ENCODE results near the gene OVCH1. TPM values are rescaled to one million over a fixed set of nuclear protein-coding genes. Genes with fewer than 3 reads are reported as not detected.

Gene OVCH1
- total RNA-seq, 2 experiments from 2014 or later, result not detected

DNA sequence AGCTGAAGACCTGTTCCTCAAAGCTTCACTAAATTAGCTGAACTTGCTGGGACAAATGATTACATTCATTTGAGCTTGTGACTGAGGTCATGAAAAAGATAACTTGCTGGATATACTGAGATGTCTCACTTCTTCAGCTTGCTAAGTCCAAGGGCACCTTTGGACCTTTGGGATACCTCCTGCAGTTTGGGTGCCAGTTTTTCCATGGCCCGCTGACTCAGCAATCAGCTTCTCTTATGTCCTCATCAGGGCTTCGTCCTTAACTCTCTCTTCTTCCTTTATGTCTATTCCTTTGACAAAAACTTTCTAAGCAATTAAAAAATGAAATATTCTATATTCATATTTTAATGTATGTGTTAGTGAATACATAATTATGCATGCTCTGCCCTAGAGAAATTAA lies 45.6 kb downstream of the OVCH1 start:
- Histone ChIP-seq H3K4me3 (ENCODE audit: low read depth, low read length, poor library complexity, severe bottlenecking) (no peak overlapping the region), H2AFZ (ENCODE audit: low read length) (no peak overlapping the region), H3K36me3 (ENCODE audit: insufficient read depth, low read length) (no peaks in the 10 kb centered on the region), H3K79me2 (ENCODE audit: insufficient read depth, low read depth, low read length) (no peaks in the 10 kb centered on the region), H3K4me2 (ENCODE audit: low read length) (no peak overlapping the region), H3K4me1 (ENCODE audit: insufficient read depth, low read length, poor library complexity, severe bottlenecking) (no peaks in the 10 kb centered on the region), H4K20me1 (ENCODE audit: insufficient read depth, low read length) (no peaks in the 10 kb centered on the region), H3K9me2 (ENCODE audit: insufficient read depth, low read length) (no peaks in the 10 kb centered on the region), H3K27ac (ENCODE audit: low read depth, low read length, poor library complexity, severe bottlenecking) (no peak overlapping the region), H3K9me3 (ENCODE audit: low read length) (no peaks in the 10 kb centered on the region)
- ChIA-PET CTCF (ENCODE audit: unreplicated experiment) (no interaction called here), POLR2A (no interaction called here)
- intact Hi-C loops (cut with micrococcal nuclease; ENCODE audit: unreplicated experiment), result no loop called here
- TF ChIP-seq EZH2phosphoT487 (IDR thresholded peaks at IDR 0.05; ENCODE audit: borderline replicate concordance, low read depth, low read length), result no peak
- TF ChIP-seq, protein P1, sequence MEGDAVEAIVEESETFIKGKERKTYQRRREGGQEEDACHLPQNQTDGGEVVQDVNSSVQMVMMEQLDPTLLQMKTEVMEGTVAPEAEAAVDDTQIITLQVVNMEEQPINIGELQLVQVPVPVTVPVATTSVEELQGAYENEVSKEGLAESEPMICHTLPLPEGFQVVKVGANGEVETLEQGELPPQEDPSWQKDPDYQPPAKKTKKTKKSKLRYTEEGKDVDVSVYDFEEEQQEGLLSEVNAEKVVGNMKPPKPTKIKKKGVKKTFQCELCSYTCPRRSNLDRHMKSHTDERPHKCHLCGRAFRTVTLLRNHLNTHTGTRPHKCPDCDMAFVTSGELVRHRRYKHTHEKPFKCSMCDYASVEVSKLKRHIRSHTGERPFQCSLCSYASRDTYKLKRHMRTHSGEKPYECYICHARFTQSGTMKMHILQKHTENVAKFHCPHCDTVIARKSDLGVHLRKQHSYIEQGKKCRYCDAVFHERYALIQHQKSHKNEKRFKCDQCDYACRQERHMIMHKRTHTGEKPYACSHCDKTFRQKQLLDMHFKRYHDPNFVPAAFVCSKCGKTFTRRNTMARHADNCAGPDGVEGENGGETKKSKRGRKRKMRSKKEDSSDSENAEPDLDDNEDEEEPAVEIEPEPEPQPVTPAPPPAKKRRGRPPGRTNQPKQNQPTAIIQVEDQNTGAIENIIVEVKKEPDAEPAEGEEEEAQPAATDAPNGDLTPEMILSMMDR (conservative IDR thresholded peaks at IDR 0.05; ENCODE audit: low read length), result no peak
- no TSS peak for BruUV-seq (replicated peaks)
- no peak for DNase-seq (ENCODE audit: low spot score)

DNA sequence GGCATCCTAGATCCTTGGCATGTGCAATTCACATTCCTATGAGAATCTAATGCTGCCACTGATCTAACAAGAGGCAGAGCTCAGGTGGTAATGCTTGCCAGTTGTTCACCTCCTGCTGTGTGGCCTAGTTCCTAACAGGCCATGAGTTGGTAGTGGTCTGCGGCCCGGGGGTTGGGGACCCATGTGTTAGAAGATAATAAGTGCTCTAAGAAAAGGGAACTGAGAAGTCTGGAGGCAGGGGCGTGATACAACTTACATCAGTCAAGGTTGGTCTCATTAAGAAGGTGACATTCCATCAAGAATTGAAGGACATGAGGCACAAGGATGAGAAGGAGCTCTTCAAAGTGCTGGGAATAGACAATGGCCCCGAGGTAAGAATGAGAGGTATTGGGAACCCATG lies 49.3 kb downstream of the OVCH1 start:
- POLR2A ChIA-PET, result interaction anchor here (0.6 to 1.1 kb wide), 2 partner anchors 10 to 1337 kb away, joined by 3 read pairs; no protein-coding TSS in a partner anchor

DNA sequence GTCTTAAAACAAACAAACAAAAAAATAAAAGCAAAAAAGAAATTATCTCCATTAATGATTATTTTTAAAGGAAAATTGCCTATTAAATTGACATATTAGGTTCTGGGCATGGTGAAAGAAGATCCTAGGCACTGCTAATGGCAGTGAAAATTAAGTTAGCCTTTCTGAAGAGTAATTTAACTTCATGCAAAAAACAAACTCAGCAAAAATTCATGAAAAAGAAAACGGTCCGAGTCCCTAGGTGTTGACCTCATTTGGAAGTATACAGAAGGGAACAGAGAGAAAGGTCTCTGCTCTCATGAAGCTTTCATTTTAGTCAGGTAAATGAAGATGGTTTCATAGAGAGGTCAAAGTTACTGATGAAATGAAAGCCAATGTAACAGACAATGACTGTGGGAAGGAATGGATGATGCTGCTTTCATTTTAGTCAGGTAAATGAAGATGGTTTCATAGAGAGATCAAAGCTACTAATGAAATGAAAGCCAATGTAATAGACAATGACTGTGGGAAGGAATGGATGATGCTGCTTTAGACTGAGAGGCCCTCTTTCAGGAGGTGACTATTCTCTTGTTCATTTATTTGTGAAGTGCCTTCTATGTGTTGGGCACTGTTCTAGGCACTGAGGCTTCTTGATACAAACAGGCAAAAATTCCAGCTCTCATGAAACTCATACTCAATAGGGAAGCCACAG lies 50.1 kb downstream of the OVCH1 start:
- intact Hi-C loops (cut with micrococcal nuclease; ENCODE audit: unreplicated experiment), result no loop called here
- Histone ChIP-seq H2AFZ (ENCODE audit: low read length) (no peak overlapping the region), H3K9me2 (ENCODE audit: insufficient read depth, low read length) (no peaks in the 10 kb centered on the region), H3K4me1 (ENCODE audit: insufficient read depth, low read length, poor library complexity, severe bottlenecking) (no peaks in the 10 kb centered on the region), H3K9me3 (ENCODE audit: low read length) (no peaks in the 10 kb centered on the region), H3K79me2 (ENCODE audit: insufficient read depth, low read depth, low read length) (no peaks in the 10 kb centered on the region), H4K20me1 (ENCODE audit: insufficient read depth, low read length) (no peaks in the 10 kb centered on the region), H3K36me3 (ENCODE audit: insufficient read depth, low read length) (no peaks in the 10 kb centered on the region), H3K27ac (ENCODE audit: low read depth, low read length, poor library complexity, severe bottlenecking) (no peak overlapping the region), H3K4me2 (ENCODE audit: low read length) (no peak overlapping the region), H3K4me3 (ENCODE audit: low read depth, low read length, poor library complexity, severe bottlenecking) (no peak overlapping the region)
- TF ChIP-seq EZH2phosphoT487 (IDR thresholded peaks at IDR 0.05; ENCODE audit: borderline replicate concordance, low read depth, low read length), result no peak
- TF ChIP-seq, protein P1 (conservative IDR thresholded peaks at IDR 0.05; ENCODE audit: low read length), result no peak
- DNase-seq (ENCODE audit: low spot score), result no peak
- no TSS peak for BruUV-seq (replicated peaks)
- POLR2A ChIA-PET, result interaction anchor here (1.0 kb wide), 1 partner anchor 55 kb away, joined by 4 read pairs; no protein-coding TSS in a partner anchor
- CTCF ChIA-PET (ENCODE audit: unreplicated experiment), result no interaction called here

More for the DNA sequence above, 49.3 kb downstream of the OVCH1 start:
- Histone ChIP-seq H3K79me2 (ENCODE audit: insufficient read depth, low read depth, low read length) (no peaks in the 10 kb centered on the region), H2AFZ (ENCODE audit: low read length) (no peak overlapping the region), H3K9me3 (ENCODE audit: low read length) (no peaks in the 10 kb centered on the region), H4K20me1 (ENCODE audit: insufficient read depth, low read length) (no peaks in the 10 kb centered on the region), H3K36me3 (ENCODE audit: insufficient read depth, low read length) (no peaks in the 10 kb centered on the region), H3K4me1 (ENCODE audit: insufficient read depth, low read length, poor library complexity, severe bottlenecking) (no peaks in the 10 kb centered on the region), H3K4me2 (ENCODE audit: low read length) (no peak overlapping the region), H3K9me2 (ENCODE audit: insufficient read depth, low read length) (no peaks in the 10 kb centered on the region), H3K4me3 (ENCODE audit: low read depth, low read length, poor library complexity, severe bottlenecking) (no peak overlapping the region), H3K27ac (ENCODE audit: low read depth, low read length, poor library complexity, severe bottlenecking) (no peak overlapping the region)
- CTCF ChIA-PET (ENCODE audit: unreplicated experiment), result no interaction called here
- intact Hi-C loops (cut with micrococcal nuclease; ENCODE audit: unreplicated experiment), result no loop called here
- TF ChIP-seq, protein P1 (conservative IDR thresholded peaks at IDR 0.05; ENCODE audit: low read length), result no peak
- no peak for TF ChIP-seq EZH2phosphoT487 (IDR thresholded peaks at IDR 0.05; ENCODE audit: borderline replicate concordance, low read depth, low read length)
- no peak for DNase-seq (ENCODE audit: low spot score)
- BruUV-seq (replicated peaks), result no TSS peak
